GM19099 (cell line): ENCODE data around the gene INPP4A.

Experiments used
- POLR2A ChIP-seq: IDR thresholded peaks from 3 replicates; pipeline ENCODE4 v1.6.1; 2011; ENCODE audit warnings: low read depth; ENCODE audit not compliant: insufficient read length; ENCODE audit errors: extremely low read depth

The INPP4A gene

GRCh38 chr2:98592565-98592964, 147.9 kb downstream of the INPP4A start:
- no peak for TF ChIP-seq POLR2A

- TF ChIP-seq POLR2A = no peak
Measured at GRCh38 chr2:98598781-98599428, 154.2 kb downstream of the INPP4A start.

GRCh38 chr2:98601532-98602132, 157.0 kb downstream of the INPP4A start:
- no peak for TF ChIP-seq POLR2A

GRCh38 chr2:98604547-98604946, 159.9 kb downstream of the INPP4A start:
- TF ChIP-seq POLR2A = no peak

GRCh38 chr2:98605076-98605475, 160.4 kb downstream of the INPP4A start:
- TF ChIP-seq POLR2A = no peak

GRCh38 chr2:98606431-98606830, 161.8 kb downstream of the INPP4A start:
- no peak for TF ChIP-seq POLR2A

- TF ChIP-seq POLR2A = no peak
Measured at GRCh38 chr2:98607104-98607503, 162.4 kb downstream of the INPP4A start.

- no peak for TF ChIP-seq POLR2A
Measured at GRCh38 chr2:98607741-98608115, 163.1 kb downstream of the INPP4A start.

- TF ChIP-seq POLR2A = peak; percentile 93
Measured at GRCh38 chr2:98608116-98608961, 163.7 kb downstream of the INPP4A start, which contains the start of the genes COA5 and UNC50. Gene COA5 (minus strand): TSS chr2:98608512. CDS start chr2:98608405, 107 bp downstream. Gene UNC50 (plus strand): TSS chr2:98608589. CDS start chr2:98609760, 1,171 bp downstream.

- no peak for TF ChIP-seq POLR2A
Measured at GRCh38 chr2:98608962-98609604, 164.4 kb downstream of the INPP4A start.

GRCh38 chr2:98614024-98614739, 169.5 kb downstream of the INPP4A start:
- no peak for TF ChIP-seq POLR2A

- TF ChIP-seq POLR2A = no peak
Measured at GRCh38 chr2:98615481-98615880, 170.8 kb downstream of the INPP4A start.

- TF ChIP-seq POLR2A = no peak
Measured at GRCh38 chr2:98617149-98617548, 172.5 kb downstream of the INPP4A start.

GRCh38 chr2:98623657-98624056, 179.0 kb downstream of the INPP4A start:
- TF ChIP-seq POLR2A = no peak
